SK-N-SH (cell line): ENCODE measurements around the gene SORBS1. TPM values are rescaled to one million over a fixed set of nuclear protein-coding genes. Genes with fewer than 3 reads are reported as not detected.

ENCODE experiments used
- CTCF ChIA-PET: fragments of 300-600, 350-600 bp; formaldehyde crosslinking; extraction: SDS; loops from one replicate; lab custom pipeline; 2021; lab: Yijun Ruan, JAX
- POLR2A ChIA-PET: fragments of 350-600 bp; sonication (Branson Sonifier 250); formaldehyde crosslinking; extraction: SDS; loops from one replicate; lab custom pipeline; 2020; ENCODE audit warnings: antibody characterized with exemption, inconsistent platforms; lab: Yijun Ruan, JAX
- DNase-seq: peaks from one replicate; pipeline ENCODE4 v3.0.0; 2012
- H2AFZ ChIP-seq: fragments of 200-600 bp; sonication (generic); 2 replicates; pipeline ENCODE4 v1.8.1; 2016; ENCODE audit warnings: antibody characterized with exemption, mild to moderate bottlenecking, low read depth
- H3F3A ChIP-seq: fragments of 200-600 bp; sonication (generic); replicated peaks from 2 replicates; pipeline ENCODE3; 2016; ENCODE audit warnings: antibody characterized with exemption, mild to moderate bottlenecking; ENCODE audit not compliant: insufficient read depth
- H3K27ac ChIP-seq, 2 experiments: fragments of 200-500 bp in 1 of 2; fragments of 200-600 bp in 1 of 2; sonication (Bioruptor generic) in 1 of 2; sonication (generic), shearing (Covaris generic) in 1 of 2; 2 replicates each; pipeline versions ENCODE4 v1.5.1 to v1.6.1; 2014 to 2016; ENCODE audit warnings: low read depth in 2 of 2, inconsistent platforms in 1 of 2, low read length in 1 of 2, mild to moderate bottlenecking in 1 of 2, mixed read lengths in 1 of 2
- H3K27me3 ChIP-seq: fragments of 200-600 bp; sonication (generic), shearing (Covaris generic); 2 replicates; pipeline ENCODE4 v1.6.1; 2016; ENCODE audit warnings: mixed run types; ENCODE audit not compliant: insufficient read depth
- H3K36me3 ChIP-seq, 2 experiments: fragments of 200-500 bp in 1 of 2; fragments of 200-600 bp in 1 of 2; sonication (Bioruptor generic) in 1 of 2; sonication (generic) in 1 of 2; replicated peaks in 1 of 2; 2 replicates each; pipeline versions ENCODE3 to v1.5.1; 2014 to 2016; ENCODE audit warnings: low read length in 1 of 2, mild to moderate bottlenecking in 1 of 2; ENCODE audit not compliant: insufficient read depth in 2 of 2, control insufficient read depth in 1 of 2
- H3K4me1 ChIP-seq, 2 experiments: fragments of 200-500 bp in 1 of 2; fragments of 200-600 bp in 1 of 2; sonication (Bioruptor generic) in 1 of 2; sonication (generic), shearing (Covaris generic) in 1 of 2; 2 replicates each; pipeline versions ENCODE4 v1.5.1 to v1.6.1; 2014 to 2016; ENCODE audit warnings: low read depth in 1 of 2, low read length in 1 of 2, mixed run types in 1 of 2; ENCODE audit not compliant: insufficient read depth in 2 of 2, control insufficient read depth in 1 of 2
- H3K4me2 ChIP-seq: fragments of 200-600 bp; sonication (generic), shearing (Covaris generic); 2 replicates; pipeline ENCODE4 v1.6.1; 2017; ENCODE audit warnings: mixed run types
- H3K4me3 ChIP-seq, 2 experiments: fragments of 200-500 bp in 1 of 2; fragments of 200-600 bp in 1 of 2; sonication (Bioruptor generic) in 1 of 2; sonication (generic), shearing (Covaris generic) in 1 of 2; 2 replicates each; pipeline versions ENCODE4 v1.5.1 to v1.8.1; 2014 to 2016; ENCODE audit warnings: low read depth in 2 of 2, inconsistent platforms in 1 of 2, low read length in 1 of 2, mild to moderate bottlenecking in 1 of 2, mixed read lengths in 1 of 2, moderate library complexity in 1 of 2
- H3K79me2 ChIP-seq: fragments of 200-600 bp; sonication (generic); 2 replicates; pipeline ENCODE4 v1.8.1; 2017; ENCODE audit warnings: mild to moderate bottlenecking; ENCODE audit not compliant: insufficient read depth
- H3K9ac ChIP-seq: fragments of 200-600 bp; sonication (generic); 2 replicates; pipeline ENCODE4 v1.6.1; 2017; ENCODE audit warnings: mixed run types
- H3K9me2 ChIP-seq: fragments of 200-600 bp; sonication (generic); 2 replicates; pipeline ENCODE4 v1.6.1; 2017; ENCODE audit warnings: mixed run types
- H3K9me3 ChIP-seq: fragments of 200-600 bp; sonication (generic); 2 replicates; pipeline ENCODE4 v1.6.1; 2017; ENCODE audit warnings: mixed run types, mild to moderate bottlenecking, moderate library complexity
- H4K20me1 ChIP-seq: fragments of 200-600 bp; sonication (generic); 2 replicates; pipeline ENCODE4 v1.6.1; 2017; ENCODE audit warnings: mild to moderate bottlenecking, mixed run types; ENCODE audit not compliant: insufficient read depth
- CHD2 ChIP-seq: fragments of 150-350 bp; IDR thresholded peaks from 2 replicates; pipeline ENCODE4 v1.6.1; 2018; ENCODE audit warnings: low read length; ENCODE audit not compliant: partially characterized antibody
- EP300 ChIP-seq, 2 experiments: IDR thresholded peaks; 2 replicates each; pipeline versions ENCODE4 v1.4.0 to v1.6.1; 2012; ENCODE audit warnings: borderline replicate concordance in 1 of 2, low read depth in 1 of 2, low read length in 1 of 2
- FOXJ3 ChIP-seq: sonication (generic); formaldehyde crosslinking; IDR thresholded peaks from 2 replicates; pipeline ENCODE4 v1.5.1; 2020; ENCODE audit warnings: mild to moderate bottlenecking, missing genetic modification reagents
- MXI1 ChIP-seq: IDR thresholded peaks from 2 replicates; pipeline ENCODE4 v1.6.1; 2012; ENCODE audit warnings: mild to moderate bottlenecking, low read depth, low read length, improper control_type of control experiment
- NRF1 ChIP-seq: IDR thresholded peaks from 2 replicates; pipeline ENCODE4 v1.6.1; 2012; ENCODE audit warnings: low read depth, mild to moderate bottlenecking, low read length
- POLR2AphosphoS5 ChIP-seq: IDR thresholded peaks from 2 replicates; pipeline ENCODE4 v1.6.1; 2012; ENCODE audit warnings: low read depth, low read length
- RCOR1 ChIP-seq: fragments of 150-350 bp; IDR thresholded peaks from 2 replicates; pipeline ENCODE4 v1.6.1; 2017; ENCODE audit warnings: antibody characterized with exemption, low read length
- ZBTB33 ChIP-seq: IDR thresholded peaks from 2 replicates; pipeline ENCODE4 v1.4.0; 2012; ENCODE audit warnings: low read depth, borderline replicate concordance
- WGBS: methylation state at CpG from one replicate; pipeline ENCODE4 v1.1.6; 2017; ENCODE audit warnings: low lambda C conversion rate; 5-methylcytosine and 5-hydroxymethylcytosine counted together
- polyA plus RNA-seq, 3 experiments: library from polyadenylated mRNA; depleted of rRNA; stranded (reverse); fragments of >200 nt; gene quantifications; 2 replicates each; pipeline ENCODE4 v1.2.3, GENCODE V29; 2012
- TF ChIP-seq, protein P1 (sequence below): IDR thresholded peaks from 2 replicates; pipeline ENCODE4 v1.4.0; 2012; ENCODE audit warnings: low read depth
- TF ChIP-seq, protein P2 (sequence below): fragments of 150-350 bp; IDR thresholded peaks from 2 replicates; pipeline ENCODE4 v1.6.1; 2017; ENCODE audit warnings: antibody characterized with exemption, low read length, low read depth, borderline replicate concordance

The SORBS1 gene
- polyA plus RNA-seq, 1 of the 3 experiments (the other 2 are of a cell fraction), result 0.36 TPM

GRCh38 chr10:95440756-95441546 is 120.2 kb downstream of the SORBS1 start:
- peaks cover 4% of the 10 kb centered on the region in 2 experiments; a peak in 2 of 4 replicates for H3K4me1 ChIP-seq
- no peak overlapping the region for H2AFZ ChIP-seq
- no peaks in the 10 kb centered on the region for H3K9me3 ChIP-seq
- 72% methylated on average over 7 of the region's 7 CpGs for WGBS
- POLR2A ChIA-PET, result no interaction called here
- no peaks in the 10 kb centered on the region for H3K79me2 ChIP-seq
- H3K36me3 ChIP-seq, result no peaks in the 10 kb centered on the region
- H3K27me3 ChIP-seq, result no peaks in the 10 kb centered on the region
- no peaks in the 10 kb centered on the region for H3K9me2 ChIP-seq
- CTCF ChIA-PET, result interaction anchor here (1.1 to 13.9 kb wide), 5 partner anchors 13 to 159 kb away, joined by 3 to 136 read pairs (median 4); no protein-coding TSS in a partner anchor
- peaks cover 8% of the 10 kb centered on the region for H3F3A ChIP-seq
- TF ChIP-seq, protein P1, sequence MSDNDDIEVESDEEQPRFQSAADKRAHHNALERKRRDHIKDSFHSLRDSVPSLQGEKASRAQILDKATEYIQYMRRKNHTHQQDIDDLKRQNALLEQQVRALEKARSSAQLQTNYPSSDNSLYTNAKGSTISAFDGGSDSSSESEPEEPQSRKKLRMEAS, result no peak
- TF ChIP-seq RCOR1 (no peak), EP300 (IDR thresholded peaks at IDR 0.05; ENCODE audit: borderline replicate concordance in 1 of 2, low read depth in 1 of 2, low read length in 1 of 2) (no peak)
- TF ChIP-seq, protein P2, sequence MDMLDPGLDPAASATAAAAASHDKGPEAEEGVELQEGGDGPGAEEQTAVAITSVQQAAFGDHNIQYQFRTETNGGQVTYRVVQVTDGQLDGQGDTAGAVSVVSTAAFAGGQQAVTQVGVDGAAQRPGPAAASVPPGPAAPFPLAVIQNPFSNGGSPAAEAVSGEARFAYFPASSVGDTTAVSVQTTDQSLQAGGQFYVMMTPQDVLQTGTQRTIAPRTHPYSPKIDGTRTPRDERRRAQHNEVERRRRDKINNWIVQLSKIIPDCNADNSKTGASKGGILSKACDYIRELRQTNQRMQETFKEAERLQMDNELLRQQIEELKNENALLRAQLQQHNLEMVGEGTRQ, result no peak
- DNase-seq, result no peak
- H4K20me1 ChIP-seq, result no peaks in the 10 kb centered on the region
- H3K4me2 ChIP-seq, result no peak overlapping the region
- H3K27ac ChIP-seq, result no peak overlapping the region
- H3K9ac ChIP-seq, result no peak overlapping the region
- H3K4me3 ChIP-seq, result no peak overlapping the region

- CTCF ChIA-PET, result interaction anchor here (0.8 to 13.9 kb wide), 7 partner anchors 12 to 164 kb away, joined by 3 to 136 read pairs (median 3); no protein-coding TSS in a partner anchor
- no peaks in the 10 kb centered on the region for H4K20me1 ChIP-seq
- H3K4me1 ChIP-seq, result peaks cover 0 to under 1% of the 10 kb centered on the region in 2 experiments; a peak in 1 of 4 replicates
- no peaks in the 10 kb centered on the region for H3K36me3 ChIP-seq
- H3K9me3 ChIP-seq, result no peaks in the 10 kb centered on the region
- no peak overlapping the region for H3K4me2 ChIP-seq
- no peaks in the 10 kb centered on the region for H3K27me3 ChIP-seq
- H3K27ac ChIP-seq, result no peak overlapping the region
- WGBS, result 54% methylated on average over 6 of the region's 6 CpGs
- no peak overlapping the region for H3K4me3 ChIP-seq
- TF ChIP-seq CHD2, result no peak
- no peaks in the 10 kb centered on the region for H3K79me2 ChIP-seq
- no peak overlapping the region for H3K9ac ChIP-seq
- DNase-seq, result no peak
- H3K9me2 ChIP-seq, result no peaks in the 10 kb centered on the region
- H3F3A ChIP-seq, result peaks cover 4% of the 10 kb centered on the region
- POLR2A ChIA-PET, result no interaction called here
- H2AFZ ChIP-seq, result no peak overlapping the region
These were observed 121.0 kb downstream of the SORBS1 start for GRCh38 chr10:95440038-95440725.

DNA sequence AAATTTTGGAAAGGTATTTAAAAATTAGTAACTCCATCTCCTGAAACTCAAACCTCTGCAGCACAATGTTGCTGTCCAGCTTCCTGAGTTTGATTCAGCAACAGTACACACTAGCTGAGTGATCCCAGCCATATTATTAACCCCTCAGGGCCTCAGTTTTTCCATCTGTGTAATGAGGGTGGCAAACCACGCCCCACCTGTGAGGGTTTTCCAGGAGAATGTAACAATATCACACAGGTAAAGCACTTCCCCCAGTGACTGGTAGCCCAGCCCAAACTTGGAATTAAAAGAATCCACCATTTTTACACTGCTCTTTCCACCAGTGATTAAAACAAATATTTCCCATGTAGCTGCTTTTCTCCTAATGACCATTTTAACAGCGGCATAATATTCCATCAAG is 122.4 kb downstream of the SORBS1 start:
- no peak overlapping the region for H2AFZ ChIP-seq
- H4K20me1 ChIP-seq, result no peaks in the 10 kb centered on the region
- H3F3A ChIP-seq, result no peaks in the 10 kb centered on the region
- no peak overlapping the region for H3K9ac ChIP-seq
- H3K9me3 ChIP-seq, result no peaks in the 10 kb centered on the region
- CTCF ChIA-PET, result interaction anchor here (1.3 to 13.9 kb wide), 6 partner anchors 8 to 144 kb away, joined by 3 to 136 read pairs (median 8); no protein-coding TSS in a partner anchor
- no peak for DNase-seq
- no peaks in the 10 kb centered on the region for H3K27me3 ChIP-seq
- no peaks in the 10 kb centered on the region for H3K36me3 ChIP-seq
- no peaks in the 10 kb centered on the region for H3K79me2 ChIP-seq
- no peak overlapping the region for H3K27ac ChIP-seq
- no peak overlapping the region for H3K4me2 ChIP-seq
- H3K9me2 ChIP-seq, result no peaks in the 10 kb centered on the region
- no peak overlapping the region for H3K4me3 ChIP-seq
- TF ChIP-seq POLR2AphosphoS5 (no peak), NRF1 (no peak), FOXJ3 (CRISPR knock-in tag) (no peak), ZBTB33 (no peak), MXI1 (no peak)
- TF ChIP-seq, protein P1, result no peak
- 54% methylated on average over 2 of the region's 2 CpGs for WGBS
- POLR2A ChIA-PET, result no interaction called here
- no peaks in the 10 kb centered on the region; a peak in 1 of 4 replicates for H3K4me1 ChIP-seq
